OCI-LY1 (cell line): ENCODE data around the gene COQ4.
"Not testable (repeated sequence)": the region's sequence is repeated elsewhere in the genome, so short reads cannot be mapped to it uniquely, and the experiment has no call there.

Experiments used
- H2AFZ ChIP-seq: fragments of 200-600 bp; sonication (generic), shearing (Covaris generic); 2 replicates; pipeline ENCODE4 v1.6.0; 2014; ENCODE audit warnings: antibody characterized with exemption, mild to moderate bottlenecking, low read length
- H3F3A ChIP-seq: fragments of 200-600 bp; sonication (generic), shearing (Covaris generic); 2 replicates; pipeline ENCODE4 v1.6.0; 2014; ENCODE audit warnings: mild to moderate bottlenecking, antibody characterized with exemption, low read length, moderate library complexity; ENCODE audit not compliant: insufficient read depth
- H3K27ac ChIP-seq: fragments of 200-600 bp; sonication (generic); 2 replicates; pipeline ENCODE4 v1.5.1; 2014; ENCODE audit warnings: low read length, mixed run types, mild to moderate bottlenecking, low read depth; ENCODE audit not compliant: poor library complexity, severe bottlenecking
- H3K27me3 ChIP-seq: fragments of 200-600 bp; sonication (generic); 2 replicates; pipeline ENCODE4 v1.6.0; 2014; ENCODE audit warnings: antibody characterized with exemption, mild to moderate bottlenecking, low read length, moderate library complexity; ENCODE audit not compliant: insufficient read depth
- H3K36me3 ChIP-seq: fragments of 200-600 bp; sonication (generic); 2 replicates; pipeline ENCODE4 v1.6.1; 2014; ENCODE audit warnings: mild to moderate bottlenecking, antibody characterized with exemption, low read length, moderate library complexity, mixed read lengths; ENCODE audit not compliant: insufficient read depth
- H3K4me1 ChIP-seq: fragments of 200-600 bp; sonication (generic); 2 replicates; pipeline ENCODE4 v1.5.1; 2014; ENCODE audit warnings: mild to moderate bottlenecking, low read length, moderate library complexity; ENCODE audit not compliant: insufficient read depth, severe bottlenecking
- H3K4me2 ChIP-seq: fragments of 200-600 bp; sonication (generic), shearing (Covaris generic); 2 replicates; pipeline ENCODE4 v1.6.1; 2014; ENCODE audit warnings: low read length
- H3K4me3 ChIP-seq: fragments of 200-600 bp; sonication (generic); 2 replicates; pipeline ENCODE4 v1.5.1; 2014; ENCODE audit warnings: low read length, low read depth, mild to moderate bottlenecking, mixed read lengths; ENCODE audit not compliant: poor library complexity, severe bottlenecking
- H3K79me2 ChIP-seq: fragments of 200-600 bp; shearing (Covaris generic); 2 replicates; pipeline ENCODE4 v1.6.1; 2016; ENCODE audit warnings: mixed run types, low read length, mixed read lengths; ENCODE audit not compliant: insufficient read depth
- H3K9ac ChIP-seq: fragments of 200-600 bp; sonication (generic), shearing (Covaris generic); 2 replicates; pipeline ENCODE4 v1.6.1; 2014; ENCODE audit warnings: mild to moderate bottlenecking, low read length, mixed read lengths
- H3K9me2 ChIP-seq: fragments of 200-600 bp; sonication (generic), shearing (Covaris generic); 2 replicates; pipeline ENCODE4 v1.6.1; 2014; ENCODE audit warnings: low read depth, mild to moderate bottlenecking, low read length, mixed read lengths
- H3K9me3 ChIP-seq: fragments of 200-600 bp; shearing (Covaris generic); 2 replicates; pipeline ENCODE4 v1.6.1; 2014; ENCODE audit warnings: low read length, mixed read lengths
- H4K20me1 ChIP-seq: fragments of 200-600 bp; sonication (generic), shearing (Covaris generic); 2 replicates; pipeline ENCODE4 v1.6.0; 2016; ENCODE audit warnings: mild to moderate bottlenecking, low read length; ENCODE audit not compliant: insufficient read depth
- EZH2 ChIP-seq: fragments of 200-600 bp; sonication (generic), shearing (Covaris generic); IDR thresholded peaks from 2 replicates; pipeline ENCODE4 v1.8.0; 2017; ENCODE audit warnings: borderline replicate concordance, mixed run types, mild to moderate bottlenecking, antibody characterized with exemption, low read length, moderate library complexity, mixed read lengths
- TF ChIP-seq, protein P1 (sequence below): fragments of 200-600 bp; sonication (generic), shearing (Covaris generic); IDR thresholded peaks from 2 replicates; pipeline ENCODE4 v1.5.1; 2017; ENCODE audit warnings: mild to moderate bottlenecking, antibody characterized with exemption, low read length, moderate library complexity, mixed read lengths

COQ4 gene

GRCh38 chr9:128337936-128338335 lies 15.3 kb downstream of the COQ4 start:
- H3K4me3 ChIP-seq = no peak overlapping the region
- no peaks in the 10 kb centered on the region; the same call in 1 of the 2 replicates for H3K36me3 ChIP-seq
- H2AFZ ChIP-seq = no peak overlapping the region
- H3K4me2 ChIP-seq = no peak overlapping the region
- H3K4me1 ChIP-seq = peaks cover 18% of the 10 kb centered on the region
- TF ChIP-seq EZH2 = no peak
- TF ChIP-seq, protein P1, sequence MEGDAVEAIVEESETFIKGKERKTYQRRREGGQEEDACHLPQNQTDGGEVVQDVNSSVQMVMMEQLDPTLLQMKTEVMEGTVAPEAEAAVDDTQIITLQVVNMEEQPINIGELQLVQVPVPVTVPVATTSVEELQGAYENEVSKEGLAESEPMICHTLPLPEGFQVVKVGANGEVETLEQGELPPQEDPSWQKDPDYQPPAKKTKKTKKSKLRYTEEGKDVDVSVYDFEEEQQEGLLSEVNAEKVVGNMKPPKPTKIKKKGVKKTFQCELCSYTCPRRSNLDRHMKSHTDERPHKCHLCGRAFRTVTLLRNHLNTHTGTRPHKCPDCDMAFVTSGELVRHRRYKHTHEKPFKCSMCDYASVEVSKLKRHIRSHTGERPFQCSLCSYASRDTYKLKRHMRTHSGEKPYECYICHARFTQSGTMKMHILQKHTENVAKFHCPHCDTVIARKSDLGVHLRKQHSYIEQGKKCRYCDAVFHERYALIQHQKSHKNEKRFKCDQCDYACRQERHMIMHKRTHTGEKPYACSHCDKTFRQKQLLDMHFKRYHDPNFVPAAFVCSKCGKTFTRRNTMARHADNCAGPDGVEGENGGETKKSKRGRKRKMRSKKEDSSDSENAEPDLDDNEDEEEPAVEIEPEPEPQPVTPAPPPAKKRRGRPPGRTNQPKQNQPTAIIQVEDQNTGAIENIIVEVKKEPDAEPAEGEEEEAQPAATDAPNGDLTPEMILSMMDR = no peak
- H3K9me2 ChIP-seq = no peaks in the 10 kb centered on the region
- no peak overlapping the region for H3K9ac ChIP-seq
- no peaks in the 10 kb centered on the region for H3F3A ChIP-seq
- H3K27me3 ChIP-seq = no peaks in the 10 kb centered on the region
- no peaks in the 10 kb centered on the region for H3K9me3 ChIP-seq
- no peaks in the 10 kb centered on the region for H4K20me1 ChIP-seq
- no peaks in the 10 kb centered on the region for H3K79me2 ChIP-seq
- no peak overlapping the region for H3K27ac ChIP-seq

DNA sequence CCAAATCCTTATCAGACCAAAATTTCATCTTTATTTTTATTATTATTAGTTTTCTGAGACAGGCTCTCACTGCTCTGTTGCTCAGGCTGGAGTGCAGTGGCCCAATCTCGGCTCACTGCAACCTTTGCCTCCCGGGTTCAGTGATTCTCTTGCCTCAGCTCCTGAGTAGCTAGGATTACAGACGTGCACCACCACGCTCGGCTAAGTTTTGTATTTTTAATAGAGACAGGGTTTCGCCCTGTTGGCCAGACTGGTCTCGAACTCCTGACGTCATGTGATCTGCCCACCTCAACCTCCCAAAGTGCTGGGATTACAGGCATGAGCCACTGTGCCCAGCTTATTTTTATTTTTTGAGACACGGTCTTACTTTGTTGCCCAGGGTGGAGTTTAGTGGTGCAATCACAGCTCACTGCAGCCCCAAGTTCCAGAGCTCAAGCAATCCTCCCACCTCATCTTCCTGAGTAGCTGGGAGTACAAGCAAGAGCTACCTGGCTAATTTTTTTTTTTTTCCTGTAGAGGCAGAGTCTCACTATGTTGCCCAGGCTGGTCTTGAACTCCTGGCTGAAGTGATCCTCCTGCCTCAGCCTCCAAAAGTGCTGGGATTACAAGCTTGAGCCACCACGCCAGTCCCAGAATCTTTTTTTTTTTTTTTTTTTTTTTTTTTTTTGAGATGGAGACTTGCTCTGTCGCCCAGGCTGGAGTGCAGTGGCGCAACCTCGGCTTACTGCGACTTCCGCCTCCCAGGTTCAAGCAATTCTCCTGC lies 16.4 kb downstream of the COQ4 start:
- peak overlapping the region; percentile 64 for H3K4me3 ChIP-seq
- H4K20me1 ChIP-seq, H2AFZ ChIP-seq, H3K9ac ChIP-seq, H3F3A ChIP-seq, H3K36me3 ChIP-seq, H3K9me2 ChIP-seq, H3K79me2 ChIP-seq, H3K9me3 ChIP-seq, H3K27me3 ChIP-seq: not testable (repeated sequence)
- peak overlapping the region; percentile 59; the same call in 1 of the 2 replicates for H3K4me2 ChIP-seq
- H3K27ac ChIP-seq = peak overlapping the region; percentile 73
- peaks cover 18% of the 10 kb centered on the region for H3K4me1 ChIP-seq

DNA sequence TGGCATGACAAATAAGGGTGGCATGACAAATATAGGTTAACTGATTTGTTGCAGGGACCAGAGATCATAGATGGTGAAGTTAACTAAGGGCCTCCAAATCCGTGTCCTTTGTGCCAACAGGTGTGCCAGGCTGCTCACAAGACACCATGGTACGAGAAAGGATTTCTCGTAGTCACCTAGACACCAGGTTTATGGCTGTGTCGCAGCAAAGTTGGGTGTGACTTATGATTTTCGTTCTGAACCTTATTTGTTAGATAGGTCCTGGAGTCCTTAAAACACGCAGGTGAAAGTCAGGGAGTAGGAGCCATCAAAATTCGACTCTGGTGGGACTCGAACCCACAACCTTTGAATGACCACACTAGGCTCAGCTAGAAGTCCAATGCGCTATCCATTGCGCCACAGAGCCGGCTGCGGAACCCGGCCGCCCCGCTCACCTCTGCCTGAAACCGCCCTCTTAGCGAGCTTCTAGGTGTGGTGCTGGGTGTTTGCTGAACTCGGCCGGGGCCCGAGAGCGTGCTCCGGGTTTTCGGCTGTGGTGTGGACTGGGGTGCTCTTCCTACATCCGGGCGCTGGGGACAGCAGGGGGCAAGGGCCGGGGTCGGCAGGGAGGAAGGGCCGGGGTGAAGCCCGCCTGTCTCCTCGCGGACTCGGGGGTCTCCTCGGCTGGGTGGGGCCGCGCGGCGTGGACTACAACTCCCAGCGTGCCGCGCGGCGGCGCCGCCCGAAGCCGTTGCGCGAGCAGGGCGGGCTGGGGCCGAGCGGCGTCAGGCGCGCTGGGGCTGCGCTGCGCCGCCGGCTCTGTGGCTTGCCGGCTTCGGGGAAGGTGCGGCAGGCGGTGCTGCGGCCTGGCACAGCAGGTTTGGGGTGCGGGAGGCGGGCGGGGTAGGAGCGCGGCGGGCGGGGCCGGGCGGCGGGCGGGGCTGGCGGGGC lies 17.4 kb downstream of the COQ4 start, which contains the start of gene SLC27A4:
SLC27A4 (plus strand) TSS at position 767 of the 930 bp plus-strand sequence. CDS start 2,606 bp downstream, outside the sequence.
- Histone ChIP-seq H3F3A (no peaks in the 10 kb centered on the region), H3K4me2 (peak within 1 kb of the TSS; percentile 88), H3K9me3 (no peaks in the 10 kb centered on the region), H4K20me1 (no peaks in the 10 kb centered on the region), H3K36me3 (peaks cover 4% of the 10 kb centered on the region), H2AFZ (no peak within 1 kb of the TSS), H3K27ac (peak within 1 kb of the TSS; percentile 73), H3K9ac (peak within 1 kb of the TSS; percentile 76), H3K9me2 (no peaks in the 10 kb centered on the region), H3K4me1 (peaks cover 18% of the 10 kb centered on the region), H3K79me2 (no peaks in the 10 kb centered on the region), H3K4me3 (peak within 1 kb of the TSS; percentile 78), H3K27me3 (no peaks in the 10 kb centered on the region)
- TF ChIP-seq, protein P1 = no peak
- TF ChIP-seq EZH2 = no peak
